ENCODE data around the gene CTSS.

DNA sequence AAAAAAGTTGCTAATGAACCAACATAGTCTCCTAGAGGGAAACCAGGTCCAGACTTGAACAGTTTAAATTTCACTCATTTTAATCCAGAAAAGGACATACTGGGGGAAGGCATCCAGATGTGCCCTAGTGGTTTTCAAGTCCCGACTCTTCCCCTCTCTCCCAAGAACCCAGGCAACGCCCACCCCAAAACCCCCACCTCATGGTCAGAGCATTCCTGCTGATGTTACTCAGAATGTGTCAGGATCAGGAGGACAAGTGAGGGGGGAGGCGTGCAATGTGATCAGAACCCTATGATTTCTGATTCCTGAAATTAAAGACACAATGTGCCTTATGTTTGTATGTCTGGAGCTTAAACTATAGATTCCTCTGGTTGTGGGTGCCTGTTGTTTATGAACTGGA is 44.1 kb upstream of the CTSS start:
- TF ChIP-seq, protein P1, sequence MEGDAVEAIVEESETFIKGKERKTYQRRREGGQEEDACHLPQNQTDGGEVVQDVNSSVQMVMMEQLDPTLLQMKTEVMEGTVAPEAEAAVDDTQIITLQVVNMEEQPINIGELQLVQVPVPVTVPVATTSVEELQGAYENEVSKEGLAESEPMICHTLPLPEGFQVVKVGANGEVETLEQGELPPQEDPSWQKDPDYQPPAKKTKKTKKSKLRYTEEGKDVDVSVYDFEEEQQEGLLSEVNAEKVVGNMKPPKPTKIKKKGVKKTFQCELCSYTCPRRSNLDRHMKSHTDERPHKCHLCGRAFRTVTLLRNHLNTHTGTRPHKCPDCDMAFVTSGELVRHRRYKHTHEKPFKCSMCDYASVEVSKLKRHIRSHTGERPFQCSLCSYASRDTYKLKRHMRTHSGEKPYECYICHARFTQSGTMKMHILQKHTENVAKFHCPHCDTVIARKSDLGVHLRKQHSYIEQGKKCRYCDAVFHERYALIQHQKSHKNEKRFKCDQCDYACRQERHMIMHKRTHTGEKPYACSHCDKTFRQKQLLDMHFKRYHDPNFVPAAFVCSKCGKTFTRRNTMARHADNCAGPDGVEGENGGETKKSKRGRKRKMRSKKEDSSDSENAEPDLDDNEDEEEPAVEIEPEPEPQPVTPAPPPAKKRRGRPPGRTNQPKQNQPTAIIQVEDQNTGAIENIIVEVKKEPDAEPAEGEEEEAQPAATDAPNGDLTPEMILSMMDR (IDR thresholded peaks at IDR 0.05; ENCODE audit: low read length), result no peak
- no peak for TF ChIP-seq EZH2 (optimal IDR thresholded peaks at IDR 0.05; ENCODE audit: low read depth, low read length)

Data from MM.1S (cell line).